Keratinocyte (primary cell): ENCODE data around the gene PTBP3.

Source experiments
- EZH2 ChIP-seq: IDR thresholded peaks from one replicate; pipeline ENCODE4 v1.6.1; 2012; ENCODE audit warnings: inconsistent platforms, mild to moderate bottlenecking, low read length, moderate library complexity
- TF ChIP-seq, protein P1 (sequence below), 3 experiments: IDR thresholded peaks in 1 of 3; conservative IDR thresholded peaks in 1 of 3; optimal IDR thresholded peaks in 1 of 3; 2 replicates in 2 of 3; 3 replicates in 1 of 3; pipeline versions ENCODE3 to v1.5.1; 2011; ENCODE audit warnings: low read length in 3 of 3, mild to moderate bottlenecking in 3 of 3, moderate library complexity in 2 of 3, control low read depth in 1 of 3, inconsistent platforms in 1 of 3; ENCODE audit not compliant: insufficient read depth in 2 of 3; ENCODE audit errors: extremely low read depth in 1 of 3

DNA sequence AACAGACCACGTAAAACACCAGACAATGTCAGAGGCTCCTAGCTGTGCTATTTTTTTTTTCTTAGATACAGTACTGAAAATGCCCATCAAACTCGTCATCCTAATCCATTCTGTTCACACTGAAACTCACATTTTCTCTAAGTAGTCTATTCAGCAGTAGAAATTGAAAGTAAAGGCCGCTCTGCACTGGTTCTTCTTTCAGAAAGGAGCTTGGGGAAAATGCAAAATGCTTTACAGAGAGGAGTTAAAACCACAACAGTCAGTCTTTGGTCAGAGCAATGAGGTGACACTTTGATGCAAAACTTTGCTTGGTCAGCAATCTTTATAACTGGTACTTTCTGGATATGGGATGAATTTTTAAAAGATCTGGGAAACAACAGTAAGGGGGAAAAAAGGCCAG is 114.5 kb downstream of the PTBP3 start:
- TF ChIP-seq, protein P1, sequence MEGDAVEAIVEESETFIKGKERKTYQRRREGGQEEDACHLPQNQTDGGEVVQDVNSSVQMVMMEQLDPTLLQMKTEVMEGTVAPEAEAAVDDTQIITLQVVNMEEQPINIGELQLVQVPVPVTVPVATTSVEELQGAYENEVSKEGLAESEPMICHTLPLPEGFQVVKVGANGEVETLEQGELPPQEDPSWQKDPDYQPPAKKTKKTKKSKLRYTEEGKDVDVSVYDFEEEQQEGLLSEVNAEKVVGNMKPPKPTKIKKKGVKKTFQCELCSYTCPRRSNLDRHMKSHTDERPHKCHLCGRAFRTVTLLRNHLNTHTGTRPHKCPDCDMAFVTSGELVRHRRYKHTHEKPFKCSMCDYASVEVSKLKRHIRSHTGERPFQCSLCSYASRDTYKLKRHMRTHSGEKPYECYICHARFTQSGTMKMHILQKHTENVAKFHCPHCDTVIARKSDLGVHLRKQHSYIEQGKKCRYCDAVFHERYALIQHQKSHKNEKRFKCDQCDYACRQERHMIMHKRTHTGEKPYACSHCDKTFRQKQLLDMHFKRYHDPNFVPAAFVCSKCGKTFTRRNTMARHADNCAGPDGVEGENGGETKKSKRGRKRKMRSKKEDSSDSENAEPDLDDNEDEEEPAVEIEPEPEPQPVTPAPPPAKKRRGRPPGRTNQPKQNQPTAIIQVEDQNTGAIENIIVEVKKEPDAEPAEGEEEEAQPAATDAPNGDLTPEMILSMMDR (optimal IDR thresholded peaks at IDR 0.05 in 1 of 3, IDR thresholded peaks at IDR 0.05 in 1 of 3, conservative IDR thresholded peaks at IDR 0.05 in 1 of 3; ENCODE audit: extremely low read depth in 1 of 3, insufficient read depth in 2 of 3, low read length in 3 of 3): no peak
- no peak for TF ChIP-seq EZH2
